Breast epithelium (tissue), 4 donors: ENCODE results near the gene HIVEP3. TPM values are rescaled to one million over a fixed set of nuclear protein-coding genes. Genes with fewer than 3 reads are reported as not detected.

Source experiments
- DNase-seq, 2 donors: peaks; one replicate each; pipeline ENCODE4 v3.0.0-alpha.2; 2019; ENCODE audit warnings: low spot score in 2 of 2
- H3K27ac ChIP-seq, 2 donors: fragments of 200-600 bp; sonication (generic) in 1 of 2; one replicate each; pipeline ENCODE4 v1.5.1; 2016 to 2019; ENCODE audit warnings: mild to moderate bottlenecking in 1 of 2
- H3K27me3 ChIP-seq, 2 donors: fragments of 200-600 bp; sonication (generic) in 1 of 2; one replicate each; pipeline versions ENCODE4 v1.5.1 to v1.6.0; 2017 to 2019; ENCODE audit warnings: control low read depth in 1 of 2, mild to moderate bottlenecking in 1 of 2
- H3K36me3 ChIP-seq: fragments of 200-600 bp; one replicate; pipeline ENCODE4 v1.5.1; 2019
- H3K4me1 ChIP-seq, 2 donors: fragments of 200-600 bp; sonication (generic); one replicate each; pipeline ENCODE4 v1.5.1; 2016 to 2019; ENCODE audit warnings: control low read depth in 1 of 2
- H3K4me3 ChIP-seq, 3 donors: fragments of 200-600 bp; sonication (generic); 1 replicate in 2 of 3; 2 replicates in 1 of 3; pipeline ENCODE4 v1.5.1; 2016 to 2019; ENCODE audit warnings: mild to moderate bottlenecking in 3 of 3, moderate library complexity in 2 of 3
- H3K9me3 ChIP-seq, 2 donors: fragments of 200-600 bp; sonication (generic) in 1 of 2; one replicate each; pipeline ENCODE4 v1.5.1; 2016 to 2019; ENCODE audit warnings: control low read depth in 1 of 2
- CTCF ChIP-seq, 3 donors: fragments of 450-650 bp; IDR thresholded peaks; one replicate each; pipeline ENCODE4 v1.5.1; 2016 to 2017; ENCODE audit warnings: antibody characterized with exemption in 3 of 3, mild to moderate bottlenecking in 3 of 3, moderate library complexity in 3 of 3
- POLR2A ChIP-seq: fragments of 450-650 bp; IDR thresholded peaks from one replicate; pipeline ENCODE4 v1.6.1; 2016; ENCODE audit warnings: antibody characterized with exemption, mild to moderate bottlenecking, moderate library complexity
- POLR2AphosphoS5 ChIP-seq, 3 donors: sonication (generic); formaldehyde crosslinking; IDR thresholded peaks; one replicate each; pipeline ENCODE4 v1.6.1; 2017; ENCODE audit warnings: antibody characterized with exemption in 3 of 3
- intact Hi-C: fragments of 100-400 bp; cut with DNase I; formaldehyde crosslinking; loops from one replicate; pipeline ENCODE4 v1.15.1; 2023; ENCODE audit warnings: low total_unique reads
- total RNA-seq, 3 donors: library from RNA; depleted of rRNA; stranded (reverse); fragments of >200 nt; gene quantifications; one replicate each; pipeline ENCODE4 v1.1.0, GENCODE V29; 2016

HIVEP3 gene
- total RNA-seq, 3 donors from 2014 or later = 3.5 to 13.5 (median 9.2) TPM

DNA sequence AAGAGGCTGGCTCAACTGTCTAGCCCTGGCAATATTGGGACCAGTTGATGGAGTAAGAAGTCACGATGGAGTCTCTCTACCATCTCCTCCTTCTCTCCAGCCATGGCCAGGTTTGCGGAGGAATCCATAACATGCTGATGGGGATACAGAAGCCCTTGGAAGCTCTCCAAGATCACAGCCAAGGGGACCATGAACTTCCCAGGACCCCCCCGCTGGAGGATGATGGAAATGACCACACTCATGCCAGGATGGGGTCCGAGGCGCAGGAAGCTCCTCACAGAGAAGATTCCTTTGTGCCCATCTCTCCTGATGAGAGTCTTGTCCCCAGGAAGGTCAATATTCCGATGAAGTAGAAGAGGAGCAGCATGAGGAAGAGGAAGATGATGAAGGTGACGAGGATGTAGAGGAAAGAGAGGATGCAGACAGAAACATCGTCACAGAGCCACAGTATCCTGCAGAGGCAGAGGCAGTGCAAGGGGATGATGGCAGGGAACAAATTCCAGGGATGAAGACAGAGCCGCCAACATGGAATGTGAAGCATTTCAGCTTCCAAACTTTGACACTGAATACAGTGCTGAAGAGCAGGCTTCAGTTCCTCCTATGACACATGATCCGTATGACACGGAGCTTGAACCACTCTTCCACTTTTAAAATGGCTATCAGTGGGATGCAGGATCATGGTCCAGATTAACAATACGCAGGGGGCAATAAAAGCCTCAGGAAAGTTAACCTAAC lies 376.4 kb downstream of the HIVEP3 start:
- intact Hi-C loops = no loop called here
- Histone ChIP-seq H3K4me3 (no peak overlapping the region), H3K27ac (no peak overlapping the region), H3K27me3 (no peaks in the 10 kb centered on the region), H3K4me1 (no peaks in the 10 kb centered on the region), H3K36me3 (no peaks in the 10 kb centered on the region), H3K9me3 (no peaks in the 10 kb centered on the region)
- DNase-seq = no peak
- TF ChIP-seq POLR2AphosphoS5 (IDR thresholded peaks at IDR 0.05) = no peak
- TF ChIP-seq POLR2A = no peak
- TF ChIP-seq CTCF (IDR thresholded peaks at IDR 0.05) = no peak

GRCh38 chr1:41541592-41541952 lies 377.1 kb downstream of the HIVEP3 start:
- no peak overlapping the region for H3K4me3 ChIP-seq
- intact Hi-C loops = no loop called here
- no peak overlapping the region for H3K27ac ChIP-seq
- no peaks in the 10 kb centered on the region for H3K9me3 ChIP-seq
- DNase-seq = no peak
- H3K4me1 ChIP-seq = no peaks in the 10 kb centered on the region
- TF ChIP-seq CTCF (IDR thresholded peaks at IDR 0.05) (no peak), POLR2A (no peak), POLR2AphosphoS5 (IDR thresholded peaks at IDR 0.05) (no peak)
- H3K36me3 ChIP-seq = no peaks in the 10 kb centered on the region
- no peaks in the 10 kb centered on the region for H3K27me3 ChIP-seq

GRCh38 chr1:41540886-41541591 lies 377.7 kb downstream of the HIVEP3 start:
- TF ChIP-seq CTCF (IDR thresholded peaks at IDR 0.05) (no peak), POLR2AphosphoS5 (IDR thresholded peaks at IDR 0.05) (no peak)
- Histone ChIP-seq H3K4me3 (no peak overlapping the region), H3K36me3 (no peaks in the 10 kb centered on the region), H3K4me1 (no peaks in the 10 kb centered on the region), H3K9me3 (no peaks in the 10 kb centered on the region), H3K27ac (no peak overlapping the region), H3K27me3 (no peaks in the 10 kb centered on the region)
- DNase-seq = no peak
- intact Hi-C loops = no loop called here

GRCh38 chr1:41539999-41540398 lies 378.7 kb downstream of the HIVEP3 start:
- H3K27me3 ChIP-seq = no peaks in the 10 kb centered on the region
- DNase-seq = peak in 1 of 2 donors; percentile 38
- no peak for TF ChIP-seq CTCF (IDR thresholded peaks at IDR 0.05)
- TF ChIP-seq POLR2A = no peak
- no peak for TF ChIP-seq POLR2AphosphoS5 (IDR thresholded peaks at IDR 0.05)

DNA sequence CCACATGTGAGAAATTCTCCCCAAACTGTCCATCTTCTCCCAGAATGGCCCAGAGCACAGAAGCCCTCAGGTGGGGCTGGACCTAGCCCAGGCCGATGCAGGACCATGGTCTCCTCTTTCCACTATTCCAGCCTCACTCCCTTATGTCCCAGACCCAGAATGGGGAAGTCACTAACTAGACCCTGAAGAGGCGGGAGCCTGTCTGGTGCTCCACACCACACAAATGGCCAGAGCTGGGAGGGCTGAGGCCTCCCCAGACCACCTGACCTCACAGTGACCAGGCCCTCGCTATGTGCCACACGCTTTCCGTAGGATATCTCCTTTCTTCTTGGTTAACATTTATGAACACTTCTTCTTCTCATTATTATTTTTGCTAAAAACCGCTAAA lies 379.3 kb downstream of the HIVEP3 start:
- no peak overlapping the region for H3K4me3 ChIP-seq
- H3K9me3 ChIP-seq = no peaks in the 10 kb centered on the region
- DNase-seq = no peak
- H3K27me3 ChIP-seq = no peaks in the 10 kb centered on the region
- H3K4me1 ChIP-seq = no peaks in the 10 kb centered on the region
- intact Hi-C loops = no loop called here
- H3K27ac ChIP-seq = no peak overlapping the region
- H3K36me3 ChIP-seq = no peaks in the 10 kb centered on the region
- TF ChIP-seq POLR2A (no peak), POLR2AphosphoS5 (IDR thresholded peaks at IDR 0.05) (no peak), CTCF (IDR thresholded peaks at IDR 0.05) (no peak)

More at GRCh38 chr1:41539999-41540398, 378.7 kb downstream of the HIVEP3 start:
- Histone ChIP-seq H3K4me3 (no peak overlapping the region), H3K9me3 (no peaks in the 10 kb centered on the region), H3K4me1 (no peaks in the 10 kb centered on the region), H3K27ac (no peak overlapping the region), H3K36me3 (no peaks in the 10 kb centered on the region)
- intact Hi-C loops = no loop called here
